ENCODE data around the gene OSBPL2.

The OSBPL2 gene

DNA sequence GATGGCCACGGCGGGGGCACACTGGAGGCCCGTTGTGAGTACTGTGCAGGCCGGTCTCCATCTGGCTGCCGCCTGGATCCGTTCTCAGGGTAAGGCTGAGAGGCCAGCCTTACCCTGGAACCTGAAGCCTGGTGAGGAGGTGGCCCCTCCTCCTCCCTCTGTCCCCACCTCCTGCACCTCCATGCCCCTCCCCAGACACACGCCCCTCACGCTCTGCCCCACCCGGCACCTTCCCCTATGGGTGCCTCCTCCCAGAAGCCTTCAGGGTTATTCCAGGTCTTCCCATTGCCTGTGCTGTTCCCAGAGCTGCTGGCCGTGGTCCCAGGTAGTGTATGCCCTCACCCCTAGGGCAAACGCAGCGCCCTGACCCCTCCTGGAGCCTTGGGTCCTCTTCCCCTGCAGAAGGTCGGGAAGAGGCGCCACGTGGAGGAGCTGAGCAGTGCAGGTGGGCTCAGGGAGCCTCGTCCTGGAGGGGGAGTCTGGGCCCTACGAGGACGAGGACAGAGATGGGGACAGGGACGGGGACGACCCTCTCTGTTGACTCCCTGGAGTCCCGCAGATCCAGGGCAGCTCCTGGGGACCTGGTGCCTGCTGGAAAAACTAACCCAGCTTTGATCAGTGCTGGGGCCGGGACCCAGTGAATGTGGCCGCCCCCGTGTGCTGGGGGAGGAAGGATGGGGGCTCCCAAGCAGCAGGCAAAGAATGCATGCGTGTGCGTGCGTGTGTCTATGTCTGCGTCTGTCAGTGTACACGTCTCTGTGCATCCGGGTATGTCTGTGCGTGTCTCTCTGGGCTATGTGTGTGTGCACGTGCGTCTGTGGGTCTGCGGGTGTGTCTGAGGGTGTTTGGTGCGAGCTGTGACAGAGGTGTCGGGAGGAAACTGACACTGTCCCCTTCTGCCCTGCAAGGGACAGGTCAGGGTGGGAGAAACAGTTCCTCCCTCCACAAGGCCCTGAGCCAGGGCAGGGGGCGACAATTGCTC lies 10.1 kb upstream of the OSBPL2 start:
- H3K36me3 ChIP-seq (ENCODE audit: control insufficient read depth in 5 of 5, insufficient read depth in 5 of 5, low read length in 5 of 5) = no peaks in the 10 kb centered on the region
- H3K27ac ChIP-seq (ENCODE audit: low read depth, low read length) = no peak overlapping the region
- H3K27me3 ChIP-seq (ENCODE audit: control insufficient read depth in 5 of 5, insufficient read depth in 4 of 5, low read length in 5 of 5) = peaks cover 17 to 63% (median 51%) of the 10 kb centered on the region in 5 donors
- peaks cover 0 to 2% (median 0%) of the 10 kb centered on the region in 5 donors for H3K9me3 ChIP-seq (ENCODE audit: control insufficient read depth in 5 of 5, low read length in 5 of 5)
- no peak overlapping the region for H3K4me3 ChIP-seq (ENCODE audit: low read depth in 1 of 5, low read length in 5 of 5)
- H3K4me1 ChIP-seq (ENCODE audit: control insufficient read depth in 5 of 5, insufficient read depth in 5 of 5, low read length in 5 of 5) = no peaks in the 10 kb centered on the region
- no peak overlapping the region for H3K9ac ChIP-seq (ENCODE audit: low read length in 5 of 5)

DNA sequence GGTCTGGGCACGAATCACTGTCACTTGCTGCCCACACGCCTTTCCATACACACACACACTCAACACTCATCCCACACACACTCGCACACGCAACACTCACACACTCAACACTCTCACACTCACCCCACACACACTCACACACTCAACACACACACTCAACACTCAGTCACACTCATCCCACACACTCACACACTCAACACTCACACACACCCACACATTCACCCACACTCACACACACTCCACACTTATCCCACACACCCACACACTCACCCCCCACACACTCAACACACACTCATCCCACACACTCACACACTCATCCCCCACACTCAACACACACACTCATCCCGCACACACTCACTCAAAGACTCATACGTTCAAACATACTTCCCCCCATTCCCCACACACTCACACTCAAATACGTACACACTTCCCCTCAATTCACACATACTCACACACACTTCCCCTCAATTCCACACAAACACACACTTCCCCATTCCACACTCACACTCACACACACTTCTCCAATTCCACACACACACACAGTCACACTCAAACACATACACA lies 9.3 kb upstream of the OSBPL2 start:
- peaks cover 0 to 7% (median 0%) of the 10 kb centered on the region in 5 donors for H3K9me3 ChIP-seq (ENCODE audit: control insufficient read depth in 5 of 5, low read length in 5 of 5)
- H3K4me1 ChIP-seq (ENCODE audit: control insufficient read depth in 5 of 5, insufficient read depth in 5 of 5, low read length in 5 of 5) = no peaks in the 10 kb centered on the region
- H3K27ac ChIP-seq (ENCODE audit: low read depth, low read length) = no peak overlapping the region
- H3K36me3 ChIP-seq (ENCODE audit: control insufficient read depth in 5 of 5, insufficient read depth in 5 of 5, low read length in 5 of 5) = no peaks in the 10 kb centered on the region
- H3K9ac ChIP-seq (ENCODE audit: low read length in 5 of 5) = no peak overlapping the region
- no peak overlapping the region for H3K4me3 ChIP-seq (ENCODE audit: low read depth in 1 of 5, low read length in 5 of 5)
- peaks cover 18 to 58% (median 44%) of the 10 kb centered on the region in 5 donors for H3K27me3 ChIP-seq (ENCODE audit: control insufficient read depth in 5 of 5, insufficient read depth in 4 of 5, low read length in 5 of 5)

DNA sequence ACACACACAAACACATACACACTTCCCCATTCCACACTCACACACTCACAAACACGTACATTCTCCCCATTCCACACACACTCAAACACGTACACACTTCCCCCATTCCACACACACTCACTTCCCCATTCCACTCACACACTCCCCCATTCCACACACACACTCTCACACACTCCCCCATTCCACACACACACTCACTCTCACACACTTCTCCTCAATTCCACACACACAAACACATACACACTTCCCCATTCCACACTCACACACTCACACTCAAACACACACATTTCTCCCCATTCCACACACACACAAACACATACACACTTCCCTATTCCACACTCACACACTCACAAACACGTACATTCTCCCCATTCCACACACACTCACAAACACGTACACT lies 8.7 kb upstream of the OSBPL2 start:
- Histone ChIP-seq H3K27me3 (ENCODE audit: control insufficient read depth in 5 of 5, insufficient read depth in 4 of 5, low read length in 5 of 5) (peaks cover 15 to 53% (median 39%) of the 10 kb centered on the region in 5 donors), H3K9me3 (ENCODE audit: control insufficient read depth in 5 of 5, low read length in 5 of 5) (peaks cover 0 to 7% (median 0%) of the 10 kb centered on the region in 5 donors), H3K9ac (ENCODE audit: low read length in 5 of 5) (no peak overlapping the region), H3K27ac (ENCODE audit: low read depth, low read length) (no peak overlapping the region), H3K4me3 (ENCODE audit: low read depth in 1 of 5, low read length in 5 of 5) (no peak overlapping the region), H3K4me1 (ENCODE audit: control insufficient read depth in 5 of 5, insufficient read depth in 5 of 5, low read length in 5 of 5) (no peaks in the 10 kb centered on the region), H3K36me3 (ENCODE audit: control insufficient read depth in 5 of 5, insufficient read depth in 5 of 5, low read length in 5 of 5) (no peaks in the 10 kb centered on the region)

- H3K9me3 ChIP-seq (ENCODE audit: control insufficient read depth in 5 of 5, low read length in 5 of 5) = peaks cover 0 to 7% (median 0%) of the 10 kb centered on the region in 5 donors
- H3K27me3 ChIP-seq (ENCODE audit: control insufficient read depth in 5 of 5, insufficient read depth in 4 of 5, low read length in 5 of 5) = peaks cover 15 to 49% (median 37%) of the 10 kb centered on the region in 5 donors
- H3K4me1 ChIP-seq (ENCODE audit: control insufficient read depth in 5 of 5, insufficient read depth in 5 of 5, low read length in 5 of 5) = no peaks in the 10 kb centered on the region
- H3K36me3 ChIP-seq (ENCODE audit: control insufficient read depth in 5 of 5, insufficient read depth in 5 of 5, low read length in 5 of 5) = no peaks in the 10 kb centered on the region
- no peak overlapping the region for H3K9ac ChIP-seq (ENCODE audit: low read length in 5 of 5)
- no peak overlapping the region for H3K4me3 ChIP-seq (ENCODE audit: low read depth in 1 of 5, low read length in 5 of 5)
- no peak overlapping the region for H3K27ac ChIP-seq (ENCODE audit: low read depth, low read length)
Observed at GRCh38 chr20:62230276-62230675, 8.0 kb upstream of the OSBPL2 start.

DNA sequence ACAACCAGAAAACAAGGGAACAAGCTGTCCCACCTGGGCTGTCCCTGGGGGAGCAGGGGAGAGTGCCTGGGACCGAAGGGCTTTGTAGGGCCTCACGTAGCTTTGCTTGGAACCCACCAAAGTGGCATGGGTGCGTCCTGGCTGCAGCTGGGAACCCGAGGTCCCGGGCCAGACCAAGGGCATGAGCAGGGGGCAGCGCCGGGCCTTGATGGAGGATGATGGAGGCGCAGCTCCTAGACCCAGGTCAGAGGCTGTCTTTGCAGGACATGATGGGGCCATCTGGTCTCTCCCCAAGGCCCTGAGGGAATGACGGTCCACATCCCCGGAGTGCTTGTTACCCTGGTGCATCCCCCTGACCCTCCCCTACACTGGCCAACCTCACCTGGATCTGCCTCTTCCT lies 7.6 kb upstream of the OSBPL2 start:
- H3K27ac ChIP-seq (ENCODE audit: low read depth, low read length) = no peak overlapping the region
- H3K27me3 ChIP-seq (ENCODE audit: control insufficient read depth in 5 of 5, insufficient read depth in 4 of 5, low read length in 5 of 5) = peaks cover 15 to 46% (median 35%) of the 10 kb centered on the region in 5 donors
- H3K9me3 ChIP-seq (ENCODE audit: control insufficient read depth in 5 of 5, low read length in 5 of 5) = peaks cover 0 to 7% (median 0%) of the 10 kb centered on the region in 5 donors
- H3K36me3 ChIP-seq (ENCODE audit: control insufficient read depth in 5 of 5, insufficient read depth in 5 of 5, low read length in 5 of 5) = no peaks in the 10 kb centered on the region
- no peak overlapping the region for H3K9ac ChIP-seq (ENCODE audit: low read length in 5 of 5)
- no peak overlapping the region for H3K4me3 ChIP-seq (ENCODE audit: low read depth in 1 of 5, low read length in 5 of 5)
- H3K4me1 ChIP-seq (ENCODE audit: control insufficient read depth in 5 of 5, insufficient read depth in 5 of 5, low read length in 5 of 5) = no peaks in the 10 kb centered on the region

DNA sequence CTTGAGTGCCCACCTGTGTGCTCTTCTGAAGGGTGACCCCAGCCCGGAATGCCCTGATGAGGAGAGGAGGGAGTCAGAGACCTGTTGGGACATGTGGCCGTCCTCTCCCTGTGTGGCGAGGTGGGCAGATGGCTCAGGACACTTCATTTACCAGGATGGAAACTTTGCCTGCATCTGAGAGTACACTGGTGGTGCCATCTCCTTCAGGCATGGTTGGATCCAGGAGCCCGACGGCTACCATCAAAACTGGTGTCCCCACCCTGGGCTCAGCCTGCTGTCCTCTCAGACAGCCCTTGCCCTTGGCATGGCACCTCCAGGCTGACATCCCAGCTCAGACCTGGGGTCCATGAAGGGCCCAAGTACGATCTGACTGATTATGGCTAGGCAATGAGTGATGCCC lies 7.0 kb upstream of the OSBPL2 start:
- no peak overlapping the region for H3K4me3 ChIP-seq (ENCODE audit: low read depth in 1 of 5, low read length in 5 of 5)
- H3K9ac ChIP-seq (ENCODE audit: low read length in 5 of 5) = no peak overlapping the region
- H3K36me3 ChIP-seq (ENCODE audit: control insufficient read depth in 5 of 5, insufficient read depth in 5 of 5, low read length in 5 of 5) = no peaks in the 10 kb centered on the region
- peaks cover 0 to 7% (median 0%) of the 10 kb centered on the region in 5 donors for H3K9me3 ChIP-seq (ENCODE audit: control insufficient read depth in 5 of 5, low read length in 5 of 5)
- peaks cover 15 to 40% (median 30%) of the 10 kb centered on the region in 5 donors for H3K27me3 ChIP-seq (ENCODE audit: control insufficient read depth in 5 of 5, insufficient read depth in 4 of 5, low read length in 5 of 5)
- H3K27ac ChIP-seq (ENCODE audit: low read depth, low read length) = no peak overlapping the region
- no peaks in the 10 kb centered on the region for H3K4me1 ChIP-seq (ENCODE audit: control insufficient read depth in 5 of 5, insufficient read depth in 5 of 5, low read length in 5 of 5)

- H3K27ac ChIP-seq (ENCODE audit: low read depth, low read length) = no peak overlapping the region
- no peak overlapping the region for H3K4me3 ChIP-seq (ENCODE audit: low read depth in 1 of 5, low read length in 5 of 5)
- H3K27me3 ChIP-seq (ENCODE audit: control insufficient read depth in 5 of 5, insufficient read depth in 4 of 5, low read length in 5 of 5) = peaks cover 15 to 42% (median 28%) of the 10 kb centered on the region in 5 donors
- peaks cover 0 to 7% (median 0%) of the 10 kb centered on the region in 5 donors for H3K9me3 ChIP-seq (ENCODE audit: control insufficient read depth in 5 of 5, low read length in 5 of 5)
- H3K36me3 ChIP-seq (ENCODE audit: control insufficient read depth in 5 of 5, insufficient read depth in 5 of 5, low read length in 5 of 5) = no peaks in the 10 kb centered on the region
- H3K4me1 ChIP-seq (ENCODE audit: control insufficient read depth in 5 of 5, insufficient read depth in 5 of 5, low read length in 5 of 5) = no peaks in the 10 kb centered on the region
- no peak overlapping the region for H3K9ac ChIP-seq (ENCODE audit: low read length in 5 of 5)
Observed at GRCh38 chr20:62232194-62232593, 6.1 kb upstream of the OSBPL2 start.

GRCh38 chr20:62232770-62233645 lies 5.3 kb upstream of the OSBPL2 start:
- Histone ChIP-seq H3K4me1 (ENCODE audit: control insufficient read depth in 5 of 5, insufficient read depth in 5 of 5, low read length in 5 of 5) (peaks cover 0 to 7% (median 6%) of the 10 kb centered on the region in 5 donors), H3K9me3 (ENCODE audit: control insufficient read depth in 5 of 5, low read length in 5 of 5) (peaks cover 0 to 7% (median 0%) of the 10 kb centered on the region in 5 donors), H3K36me3 (ENCODE audit: control insufficient read depth in 5 of 5, insufficient read depth in 5 of 5, low read length in 5 of 5) (no peaks in the 10 kb centered on the region), H3K27ac (ENCODE audit: low read depth, low read length) (no peak overlapping the region), H3K9ac (ENCODE audit: low read length in 5 of 5) (no peak overlapping the region), H3K4me3 (ENCODE audit: low read depth in 1 of 5, low read length in 5 of 5) (no peak overlapping the region), H3K27me3 (ENCODE audit: control insufficient read depth in 5 of 5, insufficient read depth in 4 of 5, low read length in 5 of 5) (peaks cover 9 to 34% (median 22%) of the 10 kb centered on the region in 5 donors)

- Histone ChIP-seq H3K27me3 (ENCODE audit: control insufficient read depth in 5 of 5, insufficient read depth in 4 of 5, low read length in 5 of 5) (peaks cover 4 to 28% (median 16%) of the 10 kb centered on the region in 5 donors), H3K36me3 (ENCODE audit: control insufficient read depth in 5 of 5, insufficient read depth in 5 of 5, low read length in 5 of 5) (no peaks in the 10 kb centered on the region), H3K4me3 (ENCODE audit: low read depth in 1 of 5, low read length in 5 of 5) (no peak overlapping the region), H3K4me1 (ENCODE audit: control insufficient read depth in 5 of 5, insufficient read depth in 5 of 5, low read length in 5 of 5) (peaks cover 0 to 7% (median 6%) of the 10 kb centered on the region in 5 donors), H3K9me3 (ENCODE audit: control insufficient read depth in 5 of 5, low read length in 5 of 5) (peaks cover 0 to 7% (median 0%) of the 10 kb centered on the region in 5 donors), H3K9ac (ENCODE audit: low read length in 5 of 5) (no peak overlapping the region), H3K27ac (ENCODE audit: low read depth, low read length) (no peak overlapping the region)
Observed at GRCh38 chr20:62233684-62234083, 4.6 kb upstream of the OSBPL2 start.

Measured in subcutaneous abdominal adipose tissue (tissue), 5 donors.